H1 (cell line): ENCODE data around the gene RFPL2. TPM values are rescaled to one million over a fixed set of nuclear protein-coding genes. Genes with fewer than 3 reads are reported as not detected.

Experiments used
- FOSL1 ChIP-seq: IDR thresholded peaks from 2 replicates; pipeline ENCODE4 v1.6.1; 2011; ENCODE audit warnings: mild to moderate bottlenecking, low read depth, low read length, moderate library complexity; ENCODE audit not compliant: insufficient read depth
- POLR2A ChIP-seq, 2 experiments: IDR thresholded peaks; 1 replicate in 1 of 2; 2 replicates in 1 of 2; pipeline ENCODE4 v1.6.1; 2011; ENCODE audit warnings: low read depth in 2 of 2, low read length in 2 of 2, mild to moderate bottlenecking in 2 of 2; ENCODE audit errors: control extremely low read depth in 1 of 2
- SUZ12 ChIP-seq: fragments of 200-600 bp; sonication (generic); IDR thresholded peaks from 2 replicates; pipeline ENCODE4 v1.6.1; 2012; ENCODE audit warnings: mild to moderate bottlenecking, inconsistent platforms, low read length, moderate library complexity, mixed read lengths
- polyA plus RNA-seq, 7 experiments: library from polyadenylated mRNA; depleted of rRNA in 3 of 7; stranded (reverse) in 5 of 7; unstranded in 2 of 7; fragments of >200 nt in 5 of 7; fragments of 200-250 nt in 2 of 7; gene quantifications; 1 replicate in 5 of 7; 2 replicates in 1 of 7; 4 replicates in 1 of 7; pipeline versions ENCODE4 v1.2.1 to v1.2.3, GENCODE V29; 2011 to 2013; ENCODE audit warnings: missing spikeins in 2 of 7, mixed read lengths in 2 of 7
- total RNA-seq: library from RNA; stranded (reverse); fragmentation: NEBNext Ultra II Directional; extraction: Animal tissue kit (Norgen Biotek cat#: 25700); gene quantifications from 2 replicates; pipeline ENCODE4 v1.2.1, GENCODE V29; 2021

The RFPL2 gene
- total and polyA plus RNA-seq, 2 of the 8 experiments (the other 6 are each of a cell fraction or from before 2014, with no cell fraction given): 0.15 to 0.19 TPM

- TF ChIP-seq SUZ12: peak; percentile 93; the same call in 1 of the 2 replicates
- no peak for TF ChIP-seq POLR2A (IDR thresholded peaks at IDR 0.05; ENCODE audit: control extremely low read depth in 1 of 2, low read depth in 2 of 2, low read length in 2 of 2)
- TF ChIP-seq FOSL1: no peak
- TF ChIP-seq, all 59 proteins: peak for 2
Observed at GRCh38 chr22:32203181-32204039, 1.5 kb downstream of the RFPL2 start (continued).
